Natural killer cell treated with Interleukin-12 subunit alpha and Interleukin-12 subunit beta and Interleukin-15 and Interleukin-18, amount 100 ng/mL, for 72 hours (primary cell): ENCODE results near the gene ZNF296. TPM values are rescaled to one million over a fixed set of nuclear protein-coding genes. Genes with fewer than 3 reads are reported as not detected.
"Not testable (repeated sequence)": the region's sequence is repeated elsewhere in the genome, so short reads cannot be mapped to it uniquely, and the experiment has no call there.

ENCODE experiments used
- ATAC-seq, 2 donors: fragments of 150-1000 bp; cut with Tn5 transposase in 1 of 2; sonication (Bioruptor Pico), chemical (Tn5 transposase) in 1 of 2; 2 replicates each; pipeline ENCODE4 v1.10.0; 2021
- DNase-seq: peaks from one replicate; pipeline ENCODE4 v3.0.0; 2022; ENCODE audit warnings: low spot score
- H3K27ac Mint-ChIP-seq, 2 donors: 1 replicate in 1 of 2; 2 replicates in 1 of 2; pipeline ENCODE4 v1.8.0; 2022; ENCODE audit warnings: mixed read lengths in 2 of 2, mild to moderate bottlenecking in 1 of 2, moderate library complexity in 1 of 2
- H3K27me3 Mint-ChIP-seq, 2 donors: 1 replicate in 1 of 2; 2 replicates in 1 of 2; pipeline ENCODE4 v1.8.0; 2022; ENCODE audit warnings: mixed read lengths in 2 of 2
- H3K36me3 Mint-ChIP-seq: one replicate; pipeline ENCODE4 v1.8.0; 2022; ENCODE audit warnings: mixed read lengths
- H3K4me1 Mint-ChIP-seq, 2 donors: 1 replicate in 1 of 2; 2 replicates in 1 of 2; pipeline ENCODE4 v1.8.0; 2022; ENCODE audit warnings: low read depth in 2 of 2, mixed read lengths in 2 of 2, mild to moderate bottlenecking in 1 of 2
- H3K4me3 Mint-ChIP-seq: one replicate; pipeline ENCODE4 v1.8.0; 2022; ENCODE audit warnings: mixed read lengths
- H3K9me3 Mint-ChIP-seq: 2 replicates; pipeline ENCODE4 v1.8.0; 2022; ENCODE audit warnings: mixed read lengths
- total RNA-seq, 2 donors: library from RNA; stranded (reverse); gene quantifications; one replicate each; pipeline ENCODE4 v1.2.3, GENCODE V29; 2022

ZNF296 gene
- total RNA-seq, 2 donors from 2014 or later, result 5.0 to 5.5 TPM

DNA sequence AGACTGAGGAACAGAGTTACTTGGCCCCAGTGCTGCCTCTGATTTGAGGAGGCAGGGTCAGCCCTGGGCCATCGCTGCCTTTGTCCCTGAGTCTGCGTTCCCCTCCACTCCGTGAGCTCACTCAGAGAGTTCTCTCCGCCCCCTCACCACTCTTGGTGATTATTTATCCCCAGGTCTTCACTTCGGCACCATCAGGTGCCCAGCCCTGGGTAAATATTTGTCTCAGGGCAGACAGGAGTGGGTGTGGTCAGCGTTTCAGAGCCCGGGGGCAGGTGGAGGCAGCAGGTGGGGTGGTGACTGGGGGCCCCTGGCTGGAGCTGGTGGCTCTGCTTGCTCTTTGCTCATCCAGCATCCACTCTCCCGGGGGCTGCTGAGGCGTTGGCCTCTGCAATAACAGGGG lies 37.4 kb upstream of the ZNF296 start:
- ATAC-seq (no peak), DNase-seq (no peak)
- Mint-ChIP-seq H3K9me3 (no peaks in the 10 kb centered on the region), H3K36me3 (no peaks in the 10 kb centered on the region), H3K27ac (no peak overlapping the region), H3K4me1 (peaks cover 20 to 32% of the 10 kb centered on the region in 2 donors), H3K27me3 (no peaks in the 10 kb centered on the region), H3K4me3 (no peak overlapping the region)

DNA sequence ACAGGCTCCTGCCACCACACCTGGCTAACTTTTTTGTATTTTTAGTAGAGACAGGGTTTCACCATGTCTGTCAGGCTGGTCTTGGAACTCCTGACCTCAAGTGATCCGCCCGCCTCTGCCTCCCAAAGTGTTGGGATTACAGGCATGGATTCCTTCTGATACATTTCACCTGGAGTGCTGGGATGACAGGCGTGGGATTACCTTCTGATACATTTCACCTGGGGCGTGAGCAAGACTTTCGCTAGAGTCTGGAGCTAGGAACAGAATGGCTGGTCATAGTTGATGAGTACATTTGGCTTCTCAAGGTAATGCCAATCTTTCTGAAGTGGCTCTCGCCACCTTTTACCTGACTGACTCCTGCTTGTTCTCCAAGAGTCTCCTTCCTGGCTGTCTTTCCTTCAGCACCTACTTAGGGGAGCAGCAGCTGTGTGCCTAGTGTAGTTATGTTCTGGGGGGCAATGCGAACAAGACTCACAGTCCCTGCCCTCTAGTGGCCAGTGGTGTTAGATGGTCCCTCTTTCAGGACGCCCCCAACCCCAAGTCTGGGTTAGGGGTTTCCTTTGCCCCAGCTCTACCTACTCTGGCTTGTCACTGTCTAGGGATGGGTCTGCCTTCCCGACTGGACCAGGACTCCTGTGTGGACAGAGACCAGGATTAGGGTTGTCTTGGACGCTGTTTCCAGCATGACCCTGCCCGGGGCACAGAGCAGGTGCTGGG lies 36.0 kb upstream of the ZNF296 start:
- ATAC-seq (no peak), DNase-seq (no peak)
- no peaks in the 10 kb centered on the region for H3K36me3 Mint-ChIP-seq
- no peaks in the 10 kb centered on the region for H3K9me3 Mint-ChIP-seq
- H3K27ac Mint-ChIP-seq, result no peak overlapping the region
- H3K4me3 Mint-ChIP-seq, result no peak overlapping the region
- peaks cover 11 to 22% of the 10 kb centered on the region in 2 donors for H3K4me1 Mint-ChIP-seq
- H3K27me3 Mint-ChIP-seq, result no peaks in the 10 kb centered on the region

DNA sequence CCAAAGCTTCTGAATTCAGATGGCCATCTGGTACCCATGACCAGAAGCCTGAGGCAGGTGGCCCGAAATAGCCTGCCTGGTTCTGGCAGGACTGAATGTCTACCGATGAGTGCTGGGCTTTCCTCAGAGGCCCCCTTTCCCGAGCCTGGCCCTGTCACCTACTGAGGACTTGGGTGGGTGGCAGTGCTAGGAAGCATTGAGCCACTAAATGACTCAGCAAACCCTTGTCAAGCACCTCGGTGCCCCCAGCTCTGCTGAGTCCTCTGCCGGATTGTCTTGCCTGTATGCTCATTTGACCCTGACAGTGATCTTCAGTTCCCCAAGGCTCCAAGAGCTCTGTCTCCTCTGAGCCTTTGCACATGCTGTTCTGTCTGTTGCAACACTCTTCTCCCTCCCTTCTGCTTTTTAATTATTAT lies 34.6 kb upstream of the ZNF296 start:
- peaks cover 3 to 12% of the 10 kb centered on the region in 2 donors for H3K4me1 Mint-ChIP-seq
- ATAC-seq, result no peak
- no peaks in the 10 kb centered on the region for H3K9me3 Mint-ChIP-seq
- H3K36me3 Mint-ChIP-seq, result no peaks in the 10 kb centered on the region
- H3K27me3 Mint-ChIP-seq, result no peaks in the 10 kb centered on the region
- H3K27ac Mint-ChIP-seq, result no peak overlapping the region
- no peak for DNase-seq
- H3K4me3 Mint-ChIP-seq, result no peak overlapping the region

DNA sequence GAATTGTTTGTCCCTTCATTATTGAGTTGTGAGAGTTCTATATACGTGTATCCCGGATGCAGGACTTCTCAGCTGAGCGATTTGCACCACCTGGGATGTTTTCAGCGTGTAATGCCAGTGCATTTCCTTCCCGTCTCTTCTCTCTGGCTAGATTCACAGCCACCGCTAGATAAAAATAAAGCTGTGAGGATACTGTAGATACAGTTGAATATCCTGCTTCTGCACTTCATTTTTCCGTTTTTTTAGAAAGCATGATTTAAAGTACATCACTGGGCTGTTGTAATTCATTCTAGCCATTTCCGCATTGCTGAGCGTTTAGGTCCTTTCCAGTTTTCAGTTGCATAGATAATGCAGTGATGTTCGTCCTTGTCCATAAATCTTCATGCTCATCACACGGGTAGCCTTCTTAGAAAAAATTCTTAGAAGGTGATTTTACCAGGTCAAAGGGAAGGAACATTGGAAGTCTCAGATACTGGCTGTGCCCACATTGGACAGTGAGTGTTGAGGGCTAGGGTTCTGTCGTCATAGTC lies 31.4 kb upstream of the ZNF296 start:
- Mint-ChIP-seq H3K27me3 (no peaks in the 10 kb centered on the region), H3K4me3 (no peak overlapping the region)

DNA sequence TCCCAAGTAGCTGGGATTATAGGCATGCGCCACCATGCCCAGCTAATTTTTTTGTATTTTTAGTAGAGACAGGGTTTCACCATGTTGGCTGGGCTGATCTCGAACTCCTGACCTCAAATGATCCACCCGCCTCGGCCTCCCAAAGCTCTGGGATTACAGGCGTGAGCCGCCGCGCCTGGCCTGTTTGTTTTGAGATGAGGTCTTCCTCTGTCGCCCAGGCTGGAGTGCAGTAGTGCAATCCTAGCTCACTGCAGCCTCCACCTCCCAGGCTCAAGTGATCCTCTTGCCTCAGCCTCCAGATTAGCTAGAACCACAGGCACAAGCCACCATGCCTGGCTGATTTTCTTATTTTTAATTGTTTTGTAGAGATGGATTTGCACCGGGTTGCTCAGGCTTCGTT lies 30.1 kb upstream of the ZNF296 start:
- H3K9me3 Mint-ChIP-seq, H3K36me3 Mint-ChIP-seq, DNase-seq, H3K27me3 Mint-ChIP-seq, H3K27ac Mint-ChIP-seq, H3K4me3 Mint-ChIP-seq, ATAC-seq: not testable (repeated sequence)
- H3K4me1 Mint-ChIP-seq, result peaks cover 20 to 24% of the 10 kb centered on the region in 2 donors

More for the DNA sequence above, 31.4 kb upstream of the ZNF296 start:
- no peak overlapping the region for H3K27ac Mint-ChIP-seq
- H3K36me3 Mint-ChIP-seq, result no peaks in the 10 kb centered on the region
- no peak for ATAC-seq
- no peaks in the 10 kb centered on the region for H3K9me3 Mint-ChIP-seq
- peaks cover 20 to 22% of the 10 kb centered on the region in 2 donors for H3K4me1 Mint-ChIP-seq
- no peak for DNase-seq

DNA sequence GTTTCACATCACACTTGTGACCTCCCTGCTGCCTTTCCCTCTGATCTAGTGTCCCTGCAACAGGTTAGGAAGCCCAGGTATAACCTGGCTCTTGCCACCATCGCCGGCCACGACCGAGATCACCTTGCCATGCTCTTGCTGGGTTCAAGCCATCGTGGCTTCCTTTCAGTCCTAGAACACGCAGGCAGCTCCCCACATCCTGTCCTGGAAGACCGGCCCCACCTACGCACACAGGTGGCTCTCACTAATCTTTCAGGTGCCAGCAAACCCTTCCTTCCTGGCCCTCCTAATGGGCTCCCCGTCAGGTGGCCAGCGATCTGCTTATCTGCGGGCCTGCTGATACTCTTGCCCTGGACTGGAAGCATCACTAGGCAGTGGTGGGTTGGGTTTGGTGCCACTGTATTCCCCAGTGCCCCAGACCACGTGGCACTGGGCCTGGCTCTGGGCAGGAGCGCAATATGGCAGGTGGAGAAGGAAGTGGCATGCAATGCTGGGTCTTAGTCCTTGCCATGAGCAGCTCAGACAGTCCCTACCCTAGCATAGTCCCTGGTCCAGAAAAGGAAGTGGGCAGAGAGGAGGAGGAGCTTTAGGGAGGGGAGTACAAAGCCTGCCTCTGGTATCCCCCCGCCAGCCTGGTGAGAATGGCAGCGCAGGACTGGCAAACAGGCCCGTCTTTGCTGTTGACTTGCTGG lies 28.5 kb upstream of the ZNF296 start:
- H3K36me3 Mint-ChIP-seq, result no peaks in the 10 kb centered on the region
- no peak overlapping the region for H3K27ac Mint-ChIP-seq
- DNase-seq (no peak), ATAC-seq (no peak)
- H3K9me3 Mint-ChIP-seq, result no peaks in the 10 kb centered on the region
- peaks cover 24 to 33% of the 10 kb centered on the region in 2 donors for H3K4me1 Mint-ChIP-seq
- H3K27me3 Mint-ChIP-seq, result no peaks in the 10 kb centered on the region
- H3K4me3 Mint-ChIP-seq, result peak overlapping the region; percentile 38

DNA sequence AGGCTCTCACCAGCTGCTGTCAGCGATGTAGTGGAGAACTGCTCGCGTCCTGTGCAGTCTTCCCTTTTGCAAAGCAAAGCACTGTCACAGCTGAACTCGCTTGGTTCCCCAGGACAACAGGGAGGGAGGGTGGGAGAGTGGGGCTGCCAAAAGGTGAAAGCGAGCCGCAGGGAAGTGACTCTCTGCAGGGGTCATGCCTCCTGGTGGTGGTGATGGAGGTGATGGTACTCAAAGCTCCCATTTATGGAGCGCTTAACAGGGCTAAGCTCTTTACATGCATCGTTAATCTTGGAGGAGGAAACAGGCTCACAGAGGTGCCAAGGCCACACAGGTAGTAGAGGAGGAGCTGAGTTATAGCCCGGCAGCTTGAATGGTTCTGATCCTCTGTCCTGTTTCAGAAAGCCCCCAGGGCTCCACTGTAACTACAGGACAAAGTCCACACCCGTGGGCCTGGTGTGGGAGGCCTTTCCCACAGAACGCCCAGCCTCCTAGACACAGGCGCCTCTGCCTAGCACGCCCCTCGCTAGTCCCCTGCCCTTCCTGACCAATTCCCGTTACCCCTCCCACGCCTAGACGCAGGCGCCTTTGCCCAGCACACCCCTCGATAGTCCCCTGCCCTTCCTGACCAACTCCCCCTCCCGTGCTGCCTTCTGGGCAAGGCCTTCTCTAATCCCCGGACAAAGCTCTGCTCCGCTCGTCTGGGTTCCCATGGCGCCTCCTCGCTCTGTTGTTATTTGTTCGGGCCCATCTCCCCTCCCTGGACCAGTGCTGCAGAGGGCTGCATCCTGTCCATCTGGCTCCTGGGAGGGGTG lies 27.4 kb upstream of the ZNF296 start:
- Mint-ChIP-seq H3K4me1 (peaks cover 29 to 41% of the 10 kb centered on the region in 2 donors), H3K27me3 (no peaks in the 10 kb centered on the region), H3K9me3 (no peaks in the 10 kb centered on the region), H3K27ac (no peak overlapping the region), H3K36me3 (no peaks in the 10 kb centered on the region), H3K4me3 (no peak overlapping the region)
- ATAC-seq (peak in 1 of 2 donors; percentile 2), DNase-seq (no peak)

DNA sequence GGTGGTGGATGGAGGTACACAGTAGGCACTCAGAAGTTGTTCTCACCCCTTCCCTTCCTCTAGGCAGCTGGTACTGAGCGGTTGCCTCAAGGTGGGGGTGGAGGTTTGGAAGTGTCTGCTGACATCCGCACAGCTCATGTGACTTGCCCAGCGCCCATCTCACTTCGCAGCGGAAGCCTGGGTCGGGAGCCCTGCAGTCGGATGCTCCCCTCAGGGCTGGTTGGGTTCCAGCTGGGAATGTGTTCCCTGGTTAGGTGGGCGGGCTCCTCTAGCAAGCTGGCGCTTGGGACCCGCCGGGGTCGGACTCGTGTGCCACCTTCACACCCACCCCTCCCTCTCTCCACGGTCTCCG lies 26.9 kb upstream of the ZNF296 start:
- Mint-ChIP-seq H3K27me3 (no peaks in the 10 kb centered on the region), H3K4me1 (peaks cover 29 to 41% of the 10 kb centered on the region in 2 donors), H3K9me3 (no peaks in the 10 kb centered on the region), H3K36me3 (no peaks in the 10 kb centered on the region), H3K27ac (no peak overlapping the region), H3K4me3 (peak overlapping the region; percentile 41)
- ATAC-seq (peak; percentile 72 to 82), DNase-seq (no peak)

DNA sequence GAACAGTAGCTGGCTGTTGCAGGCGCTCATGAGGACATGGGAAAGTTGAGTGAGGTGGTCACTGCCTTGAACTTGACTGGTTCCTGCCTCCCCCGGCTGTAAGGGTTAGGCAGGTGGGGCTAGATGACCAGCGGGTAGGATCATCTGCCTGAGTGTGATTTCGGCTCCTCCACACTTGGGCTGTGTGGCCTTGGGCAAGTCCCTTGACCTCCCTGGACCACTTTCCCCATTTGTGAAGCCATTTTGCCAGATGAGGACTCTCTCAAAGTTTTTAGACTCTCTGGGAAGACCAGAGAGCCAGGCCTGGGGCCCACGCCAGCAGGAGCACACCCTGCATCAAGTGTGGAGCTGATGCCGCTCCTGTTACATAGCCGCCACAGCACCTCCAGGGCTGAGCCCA lies 26.2 kb upstream of the ZNF296 start:
- Mint-ChIP-seq H3K4me3 (no peak overlapping the region), H3K27me3 (no peaks in the 10 kb centered on the region), H3K36me3 (no peaks in the 10 kb centered on the region), H3K4me1 (peaks cover 33 to 45% of the 10 kb centered on the region in 2 donors), H3K27ac (no peak overlapping the region), H3K9me3 (no peaks in the 10 kb centered on the region)
- DNase-seq (no peak), ATAC-seq (no peak)

DNA sequence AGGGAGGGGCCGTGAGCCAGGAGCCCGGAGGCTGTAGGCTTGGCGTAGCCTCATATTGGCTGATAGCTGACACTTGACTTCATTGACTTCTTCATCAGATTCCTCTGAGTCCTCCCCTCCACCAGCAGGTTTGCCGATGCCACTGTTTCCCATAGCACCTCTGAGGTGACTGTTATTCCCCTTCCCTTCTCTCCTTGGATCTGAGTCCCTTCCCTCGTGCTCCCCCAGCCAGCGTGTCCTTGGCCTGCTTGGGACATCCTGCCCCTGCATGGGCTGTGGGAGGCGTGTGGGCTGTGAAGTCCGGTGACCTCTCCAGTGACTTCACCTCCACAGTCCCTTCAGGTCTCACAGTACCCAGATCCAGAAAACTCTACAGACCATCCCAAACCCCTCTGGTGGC lies 25.5 kb upstream of the ZNF296 start:
- no peak overlapping the region for H3K27ac Mint-ChIP-seq
- no peaks in the 10 kb centered on the region for H3K36me3 Mint-ChIP-seq

DNA sequence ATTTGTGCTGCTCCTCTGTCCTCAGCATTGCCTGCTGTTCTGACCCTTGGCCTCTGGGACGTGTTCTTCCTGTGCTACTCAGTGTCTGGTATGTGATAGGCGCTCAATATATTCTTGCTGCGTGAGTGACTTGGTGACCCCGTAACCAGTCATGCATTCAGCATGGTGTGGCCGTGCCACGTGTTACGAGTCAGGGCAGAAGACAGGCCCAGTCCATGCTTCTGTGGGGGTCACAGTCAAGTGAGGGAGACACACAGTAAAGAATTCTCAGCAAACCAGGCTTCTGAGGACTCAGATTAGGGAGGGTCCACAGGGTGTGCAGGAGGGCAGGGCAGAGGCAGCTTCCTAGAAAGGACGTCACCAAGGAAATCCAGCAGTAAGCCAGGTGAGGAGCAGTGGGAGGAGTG lies 24.6 kb upstream of the ZNF296 start:
- H3K36me3 Mint-ChIP-seq, result no peaks in the 10 kb centered on the region
- ATAC-seq (no peak), DNase-seq (no peak)
- no peak overlapping the region for H3K4me3 Mint-ChIP-seq
- peaks cover 48 to 59% of the 10 kb centered on the region in 2 donors for H3K4me1 Mint-ChIP-seq
- no peak overlapping the region for H3K27ac Mint-ChIP-seq
- no peaks in the 10 kb centered on the region for H3K9me3 Mint-ChIP-seq
- no peaks in the 10 kb centered on the region for H3K27me3 Mint-ChIP-seq

More for the DNA sequence above, 25.5 kb upstream of the ZNF296 start:
- peaks cover 38 to 49% of the 10 kb centered on the region in 2 donors for H3K4me1 Mint-ChIP-seq
- no peak overlapping the region for H3K4me3 Mint-ChIP-seq
- no peaks in the 10 kb centered on the region for H3K9me3 Mint-ChIP-seq
- H3K27me3 Mint-ChIP-seq, result no peaks in the 10 kb centered on the region
- DNase-seq (no peak), ATAC-seq (no peak)

DNA sequence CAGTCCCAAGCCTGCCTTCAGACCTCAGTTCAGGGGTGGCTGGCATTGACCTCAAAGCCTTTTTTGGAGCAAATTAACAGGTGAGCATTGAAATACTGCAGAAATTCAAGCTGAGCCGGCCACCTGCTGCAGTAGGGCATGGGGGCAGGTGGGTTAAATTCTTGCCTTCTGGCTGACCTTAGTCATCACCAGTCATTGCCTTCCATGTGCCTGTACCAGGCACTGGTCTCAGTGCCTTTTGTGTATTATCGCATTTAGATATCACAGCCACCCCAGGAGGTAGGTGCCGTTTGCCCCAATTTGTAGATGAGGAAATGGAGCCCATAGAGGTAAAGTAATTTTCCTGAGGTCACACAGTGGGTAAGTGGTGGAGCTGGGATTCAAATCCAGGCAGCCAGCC lies 23.9 kb upstream of the ZNF296 start:
- no peak for ATAC-seq
- H3K27me3 Mint-ChIP-seq, result no peaks in the 10 kb centered on the region
- no peaks in the 10 kb centered on the region for H3K36me3 Mint-ChIP-seq
- H3K9me3 Mint-ChIP-seq, result no peaks in the 10 kb centered on the region
- peaks cover 50 to 57% of the 10 kb centered on the region in 2 donors for H3K4me1 Mint-ChIP-seq
- no peak for DNase-seq
- no peak overlapping the region for H3K4me3 Mint-ChIP-seq
- no peak overlapping the region for H3K27ac Mint-ChIP-seq

DNA sequence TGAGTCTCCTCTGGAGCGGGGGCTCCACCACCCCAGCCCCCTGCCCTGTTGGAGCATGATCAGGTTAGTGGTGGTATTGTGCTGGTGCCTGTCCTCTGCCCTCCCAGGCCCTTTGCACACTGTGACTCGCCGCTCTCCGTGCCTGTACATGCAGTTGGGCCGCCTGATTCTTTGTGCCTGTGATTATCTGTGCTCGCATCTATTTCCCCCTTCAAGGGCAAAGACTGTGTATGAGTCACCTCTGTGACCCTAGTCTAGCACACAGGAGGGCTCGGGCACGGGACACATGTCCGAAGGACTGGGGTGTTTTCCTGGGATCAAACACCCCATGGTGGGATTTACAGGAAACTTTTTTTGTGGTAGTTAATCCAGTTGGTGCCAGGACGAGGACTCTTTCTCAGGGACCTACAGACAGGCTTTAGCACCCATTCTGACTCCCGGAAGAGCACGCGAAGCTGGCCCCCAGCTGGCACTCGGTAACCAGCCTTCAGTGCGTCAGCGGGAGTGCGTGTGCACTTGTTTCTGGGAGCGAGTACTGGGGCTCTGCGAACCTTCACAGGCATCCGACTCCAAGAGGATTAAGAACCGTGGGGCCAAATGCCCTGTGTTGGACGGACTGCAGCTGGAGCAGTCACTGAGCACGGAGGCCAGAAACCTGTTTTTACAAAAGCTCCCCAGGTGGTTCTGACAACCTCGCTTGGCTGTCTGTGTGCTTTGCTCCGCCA lies 23.4 kb upstream of the ZNF296 start:
- no peaks in the 10 kb centered on the region for H3K36me3 Mint-ChIP-seq
- no peak for ATAC-seq
- H3K27ac Mint-ChIP-seq, result no peak overlapping the region

More for the DNA sequence above, 23.4 kb upstream of the ZNF296 start:
- Mint-ChIP-seq H3K4me1 (peaks cover 50 to 55% of the 10 kb centered on the region in 2 donors), H3K4me3 (no peak overlapping the region), H3K9me3 (no peaks in the 10 kb centered on the region), H3K27me3 (no peaks in the 10 kb centered on the region)
- no peak for DNase-seq
